Measurements from ENCODE around the gene CDKL2. TPM values are rescaled to one million over a fixed set of nuclear protein-coding genes. Genes with fewer than 3 reads are reported as not detected.
A peak's percentile ranks its signal among the peaks of the same experiment; 100 is the strongest.

Gene CDKL2
- total and polyA plus RNA-seq, 5 donors, result 0.43 to 1.5 (median 1.2) TPM

DNA sequence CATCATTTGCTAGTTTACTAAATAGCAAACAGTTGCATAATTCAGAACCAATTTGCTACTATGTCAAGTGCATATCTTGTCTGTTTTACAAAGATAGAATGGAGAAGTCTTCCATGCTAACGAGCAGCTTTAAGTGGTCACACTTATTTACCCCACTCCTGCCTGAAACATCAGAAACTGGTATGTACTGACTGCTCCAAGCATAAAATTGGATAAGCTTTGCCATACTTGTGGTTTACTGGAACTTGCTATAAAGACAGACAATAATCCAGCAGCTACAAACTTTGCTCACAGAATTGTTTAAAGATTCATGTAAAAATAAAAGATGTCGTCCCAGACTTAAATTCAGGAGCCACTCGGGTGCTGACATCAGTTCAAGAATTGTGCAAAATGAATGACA is 13.3 kb upstream of the CDKL2 start:
- no peak overlapping the region for H3K4me3 ChIP-seq (ENCODE audit: low read length)
- intact Hi-C loops (cut with DNase I), result no loop called here
- H3K9me3 ChIP-seq (ENCODE audit: control insufficient read depth, low read length), result no peaks in the 10 kb centered on the region
- H3K4me1 ChIP-seq (ENCODE audit: control insufficient read depth, insufficient read depth, low read length), result no peaks in the 10 kb centered on the region
- DNase-seq, result no peak
- H3K27ac ChIP-seq (ENCODE audit: low read length), result no peak overlapping the region
- no peak for ATAC-seq
- H3K27me3 ChIP-seq (ENCODE audit: control insufficient read depth, insufficient read depth), result no peaks in the 10 kb centered on the region
- WGBS, result 66% methylated on average over 3 of the region's 3 CpGs

DNA sequence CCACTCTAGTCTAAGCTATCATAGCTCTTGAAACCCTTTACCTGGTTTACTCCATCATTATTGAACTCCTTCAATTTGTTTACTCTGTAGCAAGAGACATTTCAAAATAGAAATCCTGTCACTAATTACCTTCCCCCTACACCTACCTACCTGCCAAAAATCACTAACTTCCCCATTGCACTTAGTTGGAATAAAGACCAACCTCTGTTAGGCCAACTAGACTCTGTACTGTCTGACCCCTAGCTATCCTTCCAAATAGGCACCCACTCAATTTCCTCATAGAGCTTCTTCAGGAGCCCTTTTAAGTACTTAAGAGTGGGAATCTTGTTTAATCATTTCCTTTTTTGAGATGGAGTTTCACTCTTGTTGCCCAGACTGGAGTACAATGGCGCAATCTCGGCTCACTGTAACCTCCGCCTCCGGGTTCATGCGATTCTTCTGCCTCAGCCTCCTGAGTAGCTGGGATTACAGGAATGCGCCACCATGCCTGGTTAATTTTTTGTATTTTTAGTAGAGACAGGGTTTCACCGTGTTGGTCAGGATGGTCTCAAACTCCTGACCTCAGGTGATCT is 8.9 kb upstream of the CDKL2 start:
- no peak overlapping the region for H3K4me3 ChIP-seq (ENCODE audit: low read length)
- no peak overlapping the region for H3K27ac ChIP-seq (ENCODE audit: low read length)
- DNase-seq, result no peak
- ATAC-seq, result no peak
- H3K4me1 ChIP-seq (ENCODE audit: control insufficient read depth, insufficient read depth, low read length), result no peaks in the 10 kb centered on the region
- no peaks in the 10 kb centered on the region for H3K9me3 ChIP-seq (ENCODE audit: control insufficient read depth, low read length)
- 93% methylated on average over 7 of the region's 7 CpGs for WGBS
- intact Hi-C loops (cut with DNase I), result no loop called here
- H3K27me3 ChIP-seq (ENCODE audit: control insufficient read depth, insufficient read depth), result no peaks in the 10 kb centered on the region

DNA sequence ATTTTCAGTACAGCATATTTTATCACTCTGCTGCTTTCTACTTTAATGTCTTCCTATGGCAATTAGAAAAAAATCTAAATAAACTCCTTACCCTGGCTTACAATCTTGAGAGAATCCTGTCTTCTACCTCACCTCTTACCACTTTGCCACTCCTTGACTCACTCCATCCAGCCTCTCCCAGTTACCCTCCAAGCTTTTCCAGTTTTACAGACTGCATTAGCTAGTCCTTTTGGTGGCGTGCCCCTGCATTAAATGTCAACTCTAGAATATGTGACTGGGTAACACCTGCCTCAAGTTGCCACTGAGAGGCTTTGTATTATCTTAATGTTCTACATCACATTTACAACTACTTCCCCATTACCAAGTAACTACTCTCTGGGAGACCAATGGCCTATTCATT is 7.5 kb upstream of the CDKL2 start:
- H3K4me1 ChIP-seq (ENCODE audit: control insufficient read depth, insufficient read depth, low read length), result no peaks in the 10 kb centered on the region
- H3K9me3 ChIP-seq (ENCODE audit: control insufficient read depth, low read length), result no peaks in the 10 kb centered on the region
- H3K4me3 ChIP-seq (ENCODE audit: low read length), result no peak overlapping the region
- intact Hi-C loops (cut with DNase I), result no loop called here
- no peaks in the 10 kb centered on the region for H3K27me3 ChIP-seq (ENCODE audit: control insufficient read depth, insufficient read depth)
- 98% methylated on average over 1 of the region's 1 CpG for WGBS
- DNase-seq (no peak), ATAC-seq (no peak)
- H3K27ac ChIP-seq (ENCODE audit: low read length), result no peak overlapping the region

DNA sequence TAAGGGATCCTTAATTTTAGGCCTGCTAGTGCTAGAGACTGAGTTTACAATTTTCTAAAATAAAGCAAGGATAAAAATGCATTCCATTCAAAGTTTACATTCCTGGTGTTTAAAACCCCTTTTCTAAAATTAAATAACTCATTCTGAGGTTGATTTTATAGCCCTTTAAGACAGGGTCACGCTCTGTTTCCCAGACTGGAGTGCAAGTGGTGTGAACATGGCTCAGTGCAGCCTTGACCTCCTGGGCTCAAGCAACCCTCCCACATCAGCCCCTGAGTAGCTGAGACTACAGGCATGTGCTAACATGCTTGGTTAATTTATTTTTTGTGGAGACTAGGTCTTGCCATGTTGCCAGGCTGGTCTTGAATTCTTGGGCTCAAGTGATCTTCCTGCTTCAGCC is 6.8 kb upstream of the CDKL2 start:
- H3K4me1 ChIP-seq (ENCODE audit: control insufficient read depth, insufficient read depth, low read length), result no peaks in the 10 kb centered on the region
- H3K27ac ChIP-seq (ENCODE audit: low read length), result no peak overlapping the region
- 89% methylated on average over 1 of the region's 1 CpG for WGBS
- intact Hi-C loops (cut with DNase I), result no loop called here
- H3K9me3 ChIP-seq (ENCODE audit: control insufficient read depth, low read length), result no peaks in the 10 kb centered on the region
- no peaks in the 10 kb centered on the region for H3K27me3 ChIP-seq (ENCODE audit: control insufficient read depth, insufficient read depth)
- no peak for ATAC-seq
- no peak overlapping the region for H3K4me3 ChIP-seq (ENCODE audit: low read length)
- DNase-seq, result no peak

DNA sequence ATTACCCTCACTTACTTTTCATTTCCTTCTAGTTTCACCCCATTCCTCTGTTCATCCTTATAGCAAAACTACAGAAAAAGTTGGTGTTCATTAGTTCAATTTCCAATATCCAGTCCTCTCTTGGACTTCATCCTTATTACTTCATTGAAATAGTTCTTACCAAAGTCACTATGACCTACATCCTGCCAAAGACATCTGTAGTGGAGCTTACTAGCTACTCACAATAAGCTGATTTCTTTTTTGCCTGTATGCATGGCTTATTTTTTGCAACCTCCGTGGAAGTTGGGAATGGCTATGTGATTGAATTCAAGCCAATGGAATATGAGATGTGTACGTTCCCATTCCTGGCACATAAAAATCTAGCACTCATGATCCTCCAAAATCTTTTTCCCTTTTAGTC is 4.6 kb upstream of the CDKL2 start:
- 75% methylated on average over 2 of the region's 2 CpGs for WGBS
- H3K4me3 ChIP-seq (ENCODE audit: low read length), result no peak overlapping the region
- intact Hi-C loops (cut with DNase I), result no loop called here
- DNase-seq (no peak), ATAC-seq (no peak)
- H3K27ac ChIP-seq (ENCODE audit: low read length), result no peak overlapping the region
- no peaks in the 10 kb centered on the region for H3K9me3 ChIP-seq (ENCODE audit: control insufficient read depth, low read length)
- peaks cover 4% of the 10 kb centered on the region for H3K4me1 ChIP-seq (ENCODE audit: control insufficient read depth, insufficient read depth, low read length)
- H3K27me3 ChIP-seq (ENCODE audit: control insufficient read depth, insufficient read depth), result no peaks in the 10 kb centered on the region

DNA sequence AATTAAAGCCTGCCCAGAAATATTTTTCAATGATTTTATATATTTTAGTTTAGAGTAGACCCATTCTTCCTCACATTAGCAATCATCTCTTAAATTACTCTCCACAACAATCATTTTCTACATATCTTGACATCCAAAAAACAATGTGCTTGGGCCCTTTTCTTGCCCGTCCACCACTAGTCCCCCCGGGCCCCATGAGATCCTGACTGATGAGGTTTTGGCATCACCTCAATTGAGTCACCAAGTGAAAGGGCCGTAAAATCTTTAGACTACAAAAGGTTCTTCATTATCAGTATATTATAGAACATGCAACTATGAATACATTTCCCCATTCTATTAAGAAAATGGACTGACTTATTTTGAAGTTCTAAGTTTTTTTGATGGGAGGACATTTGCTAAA is 4.0 kb upstream of the CDKL2 start:
- intact Hi-C loops (cut with DNase I), result no loop called here
- Histone ChIP-seq H3K9me3 (ENCODE audit: control insufficient read depth, low read length) (no peaks in the 10 kb centered on the region), H3K4me3 (ENCODE audit: low read length) (no peak overlapping the region), H3K27ac (ENCODE audit: low read length) (no peak overlapping the region), H3K27me3 (ENCODE audit: control insufficient read depth, insufficient read depth) (no peaks in the 10 kb centered on the region), H3K4me1 (ENCODE audit: control insufficient read depth, insufficient read depth, low read length) (peaks cover 4% of the 10 kb centered on the region)
- WGBS, result 77% methylated on average over 3 of the region's 3 CpGs
- no peak for ATAC-seq
- DNase-seq, result no peak

DNA sequence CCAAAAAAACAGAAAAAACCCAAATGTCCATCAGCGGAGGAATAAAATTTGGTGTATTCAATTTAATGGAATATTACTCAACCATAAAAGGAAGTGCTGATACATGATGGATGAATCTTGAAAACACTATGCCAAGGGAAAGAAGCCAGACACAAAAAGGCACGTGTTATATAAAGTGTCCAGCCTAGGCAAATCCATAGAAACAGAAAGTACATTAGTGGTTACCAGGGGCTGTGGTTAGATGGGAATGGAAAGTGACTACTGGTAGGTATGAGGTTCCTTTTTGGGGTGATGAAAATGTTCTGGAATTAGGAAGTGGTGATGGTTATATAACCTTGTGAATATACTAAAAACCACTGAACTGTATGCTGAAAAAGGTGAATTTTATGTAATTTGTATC is 3.5 kb upstream of the CDKL2 start:
- Histone ChIP-seq H3K27me3 (ENCODE audit: control insufficient read depth, insufficient read depth) (no peaks in the 10 kb centered on the region), H3K27ac (ENCODE audit: low read length) (no peak overlapping the region), H3K4me1 (ENCODE audit: control insufficient read depth, insufficient read depth, low read length) (peaks cover 4% of the 10 kb centered on the region), H3K9me3 (ENCODE audit: control insufficient read depth, low read length) (no peaks in the 10 kb centered on the region), H3K4me3 (ENCODE audit: low read length) (no peak overlapping the region)
- DNase-seq, result no peak
- WGBS, result 69% methylated on average over 2 of the region's 2 CpGs
- intact Hi-C loops (cut with DNase I), result no loop called here
- ATAC-seq, result no peak

DNA sequence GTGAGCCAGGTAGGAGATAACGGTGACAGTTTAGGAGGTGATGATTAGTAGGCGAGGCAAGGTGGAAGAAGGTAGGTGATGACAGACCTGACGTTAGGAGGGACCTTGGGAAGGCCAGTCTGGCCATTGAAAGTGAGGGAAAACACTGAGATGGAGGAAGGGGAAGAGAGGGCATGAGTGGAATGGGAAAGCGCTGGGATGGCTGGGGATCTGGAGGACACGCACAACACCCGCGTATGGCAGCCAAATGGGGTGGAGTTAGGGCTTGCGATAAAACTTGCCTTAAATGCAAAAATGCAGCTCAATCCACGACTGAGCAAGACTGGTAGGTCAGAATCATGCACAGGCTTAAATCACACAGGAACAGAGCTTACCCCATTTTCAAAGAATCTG is 605 bp upstream of the CDKL2 start:
- Histone ChIP-seq H3K4me1 (ENCODE audit: control insufficient read depth, insufficient read depth, low read length) (peaks cover 4% of the 10 kb centered on the region), H3K4me3 (ENCODE audit: low read length) (peak overlapping the region; percentile 33), H3K27me3 (ENCODE audit: control insufficient read depth, insufficient read depth) (no peaks in the 10 kb centered on the region), H3K9me3 (ENCODE audit: control insufficient read depth, low read length) (no peaks in the 10 kb centered on the region), H3K27ac (ENCODE audit: low read length) (no peak overlapping the region)
- intact Hi-C loops (cut with DNase I), result no loop called here
- WGBS, result 44% methylated on average over 9 of the region's 9 CpGs
- ATAC-seq, result peak; percentile 48 to 61
- DNase-seq, result peak in 1 of 3 donors; percentile 62

DNA sequence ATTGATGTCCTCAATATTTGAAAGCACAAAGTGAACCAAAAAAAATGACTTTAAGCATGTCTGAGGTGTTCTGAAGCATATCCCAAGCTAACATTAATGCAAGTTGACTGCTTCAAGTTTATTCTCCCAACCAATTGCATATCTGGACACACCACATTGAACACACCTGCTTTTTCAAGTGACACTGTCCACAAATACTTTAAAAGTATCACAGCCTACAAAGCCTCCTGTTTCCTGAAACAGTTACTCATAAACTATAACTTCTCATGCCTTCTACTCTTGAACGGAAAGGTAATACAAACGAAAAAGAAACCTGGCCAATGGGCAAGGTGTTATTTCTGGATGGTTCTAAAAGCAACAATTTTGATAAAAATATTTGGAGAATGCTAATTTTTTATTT is 1.1 kb downstream of the CDKL2 start:
- no peaks in the 10 kb centered on the region for H3K27me3 ChIP-seq (ENCODE audit: control insufficient read depth, insufficient read depth)
- 88% methylated on average over 2 of the region's 2 CpGs for WGBS
- no peaks in the 10 kb centered on the region for H3K9me3 ChIP-seq (ENCODE audit: control insufficient read depth, low read length)
- H3K27ac ChIP-seq (ENCODE audit: low read length), result no peak overlapping the region
- ATAC-seq (no peak), DNase-seq (no peak)
- H3K4me3 ChIP-seq (ENCODE audit: low read length), result no peak overlapping the region
- intact Hi-C loops (cut with DNase I), result no loop called here
- H3K4me1 ChIP-seq (ENCODE audit: control insufficient read depth, insufficient read depth, low read length), result peaks cover 4% of the 10 kb centered on the region

DNA sequence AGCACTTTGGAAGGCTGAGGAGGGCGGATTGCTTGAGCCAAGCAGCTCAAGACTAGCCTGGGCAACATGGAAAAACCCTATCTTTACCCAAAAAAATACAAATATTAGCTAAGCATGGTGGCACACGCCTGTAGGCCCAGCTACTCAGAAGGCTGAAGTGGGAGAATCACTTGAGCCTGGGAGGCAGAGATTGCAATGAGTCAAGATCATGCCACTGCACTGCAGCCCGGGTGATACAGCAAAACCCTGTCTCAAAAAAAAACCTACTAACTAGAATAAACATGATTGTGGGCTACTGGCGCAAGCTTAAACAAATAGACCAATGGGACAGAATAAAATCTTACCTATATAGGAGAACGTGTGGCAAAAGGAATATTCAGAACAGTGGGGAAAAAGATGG is 7.3 kb downstream of the CDKL2 start:
- 88% methylated on average over 5 of the region's 5 CpGs for whole genome bisulfite sequencing
- H3K27me3 ChIP-seq (ENCODE audit: control insufficient read depth, insufficient read depth), result no peaks in the 10 kb centered on the region
- ATAC-seq (no peak), DNase-seq (no peak)
- H3K4me1 ChIP-seq (ENCODE audit: control insufficient read depth, insufficient read depth, low read length), result no peaks in the 10 kb centered on the region
- H3K9me3 ChIP-seq (ENCODE audit: control insufficient read depth, low read length), result no peaks in the 10 kb centered on the region
- intact Hi-C loops (cut with DNase I), result no loop called here
- no peak overlapping the region for H3K4me3 ChIP-seq (ENCODE audit: low read length)
- H3K27ac ChIP-seq (ENCODE audit: low read length), result no peak overlapping the region

DNA sequence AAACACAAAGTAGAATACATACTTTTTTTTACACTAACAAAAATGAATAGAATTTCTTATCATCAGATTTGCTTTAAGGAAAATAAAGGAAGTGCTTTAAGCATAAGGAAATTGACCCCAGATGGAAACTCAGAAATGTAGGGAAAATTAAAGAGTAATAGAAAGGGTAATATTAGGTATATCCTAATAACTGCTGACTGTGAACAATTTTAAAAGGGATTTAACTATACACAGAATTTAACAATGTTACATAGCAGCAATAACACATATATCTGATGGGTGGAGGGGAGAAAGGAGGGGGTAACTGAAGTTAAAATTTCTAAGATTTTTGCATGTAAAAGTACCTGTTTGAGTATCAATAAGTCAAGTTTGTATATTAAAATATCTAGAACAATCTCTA is 8.6 kb downstream of the CDKL2 start:
- Histone ChIP-seq H3K27ac (ENCODE audit: low read length) (no peak overlapping the region), H3K27me3 (ENCODE audit: control insufficient read depth, insufficient read depth) (no peaks in the 10 kb centered on the region), H3K4me1 (ENCODE audit: control insufficient read depth, insufficient read depth, low read length) (no peaks in the 10 kb centered on the region), H3K4me3 (ENCODE audit: low read length) (no peak overlapping the region), H3K9me3 (ENCODE audit: control insufficient read depth, low read length) (no peaks in the 10 kb centered on the region)
- intact Hi-C loops (cut with DNase I), result no loop called here
- DNase-seq (no peak), ATAC-seq (no peak)

DNA sequence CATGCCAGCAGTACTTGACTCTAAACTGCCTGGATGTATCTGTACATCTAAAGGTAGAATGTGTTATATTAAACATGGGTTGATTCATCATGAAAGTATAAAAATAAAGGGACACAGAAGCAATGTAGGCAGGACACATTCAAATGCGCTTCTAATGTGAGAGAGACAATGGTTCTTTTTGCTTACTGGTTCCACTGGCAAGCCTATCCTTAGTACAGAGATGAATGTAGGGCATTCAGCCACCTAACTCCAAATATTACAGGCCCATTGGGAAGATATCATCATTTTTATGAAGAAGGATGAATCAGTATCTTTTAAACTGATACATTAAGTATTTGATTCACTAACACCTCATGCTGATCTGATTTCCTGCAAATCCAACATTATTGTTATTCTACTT is 18.0 kb downstream of the CDKL2 start:
- Histone ChIP-seq H3K4me3 (ENCODE audit: low read length) (no peak overlapping the region), H3K4me1 (ENCODE audit: control insufficient read depth, insufficient read depth, low read length) (no peaks in the 10 kb centered on the region), H3K9me3 (ENCODE audit: control insufficient read depth, low read length) (no peaks in the 10 kb centered on the region), H3K27me3 (ENCODE audit: control insufficient read depth, insufficient read depth) (no peaks in the 10 kb centered on the region), H3K27ac (ENCODE audit: low read length) (no peak overlapping the region)
- intact Hi-C loops (cut with DNase I), result no loop called here
- ATAC-seq (no peak), DNase-seq (no peak)
- 90% methylated on average over 1 of the region's 1 CpG for WGBS

Measured in right cardiac atrium (tissue), 5 donors.